Endothelial cell of umbilical vein (primary cell): ENCODE measurements around the gene DCC.

Experiments
- EZH2 ChIP-seq: IDR thresholded peaks from 2 replicates; pipeline ENCODE4 v1.6.1; 2012; ENCODE audit warnings: borderline replicate concordance, low read depth, mild to moderate bottlenecking, moderate library complexity, low read length, inconsistent platforms; ENCODE audit not compliant: severe bottlenecking
- JUN ChIP-seq: IDR thresholded peaks from 2 replicates; pipeline ENCODE4 v1.6.1; 2011; ENCODE audit warnings: borderline replicate concordance, low read depth; ENCODE audit not compliant: insufficient read length, insufficient read depth
- POLR2AphosphoS5 ChIP-seq: IDR thresholded peaks from 2 replicates; pipeline ENCODE4 v1.6.1; 2012; ENCODE audit warnings: low read depth, mild to moderate bottlenecking, control low read depth, low read length, moderate library complexity; ENCODE audit not compliant: insufficient read depth

GRCh38 chr18:53402670-53403069, 1062.7 kb downstream of the DCC start:
- TF ChIP-seq JUN (no peak), POLR2AphosphoS5 (no peak), EZH2 (no peak)
